Urothelium cell line (cell line): ENCODE results near the gene RPN2.

Source experiments
- DNase-seq: peaks from one replicate; pipeline ENCODE4 v3.0.0; 2011; ENCODE audit warnings: low spot score, mixed read lengths
- FAIRE-seq: peaks from 2 replicates; lab custom pipeline; 2011; peaks lifted over from hg19 to GRCh38; lab: Jason Lieb, UNC

The RPN2 gene

GRCh38 chr20:37179683-37180524 lies 774 bp downstream of the RPN2 start:
- DNase-seq: no peak
- FAIRE-seq: no peak

GRCh38 chr20:37185686-37186085 lies 6.6 kb downstream of the RPN2 start:
- FAIRE-seq (no peak), DNase-seq (no peak)

GRCh38 chr20:37188787-37189186 lies 9.7 kb downstream of the RPN2 start:
- no peak for DNase-seq
- no peak for FAIRE-seq

GRCh38 chr20:37189416-37190016 lies 10.4 kb downstream of the RPN2 start:
- FAIRE-seq (no peak), DNase-seq (no peak)

GRCh38 chr20:37190354-37191112 lies 11.4 kb downstream of the RPN2 start:
- FAIRE-seq: no peak
- DNase-seq: no peak

GRCh38 chr20:37192137-37192854 lies 13.2 kb downstream of the RPN2 start:
- FAIRE-seq (no peak), DNase-seq (peak; percentile 88)

- FAIRE-seq (no peak), DNase-seq (no peak)
These were observed 14.1 kb downstream of the RPN2 start for GRCh38 chr20:37193226-37193625.

- FAIRE-seq (no peak), DNase-seq (no peak)
These were observed 14.7 kb downstream of the RPN2 start for GRCh38 chr20:37193821-37194220.

- FAIRE-seq (no peak), DNase-seq (no peak)
These were observed 15.7 kb downstream of the RPN2 start for GRCh38 chr20:37194621-37195417.

GRCh38 chr20:37198932-37199660 lies 20.0 kb downstream of the RPN2 start:
- no peak for FAIRE-seq
- DNase-seq: no peak

GRCh38 chr20:37200376-37200775 lies 21.2 kb downstream of the RPN2 start:
- no peak for FAIRE-seq
- DNase-seq: no peak

- no peak for FAIRE-seq
- DNase-seq: no peak
These were observed 22.0 kb downstream of the RPN2 start for GRCh38 chr20:37200926-37201826.

GRCh38 chr20:37201827-37202162 lies 22.7 kb downstream of the RPN2 start:
- DNase-seq (no peak), FAIRE-seq (no peak)

GRCh38 chr20:37202267-37202943 lies 23.3 kb downstream of the RPN2 start:
- DNase-seq (peak; percentile 81), FAIRE-seq (no peak)

- no peak for FAIRE-seq
- no peak for DNase-seq
These were observed 24.9 kb downstream of the RPN2 start for GRCh38 chr20:37204056-37204455.

GRCh38 chr20:37205130-37205529 lies 26.0 kb downstream of the RPN2 start:
- no peak for DNase-seq
- no peak for FAIRE-seq

GRCh38 chr20:37205794-37206193 lies 26.7 kb downstream of the RPN2 start:
- FAIRE-seq (no peak), DNase-seq (no peak)

- DNase-seq (no peak), FAIRE-seq (no peak)
These were observed 28.0 kb downstream of the RPN2 start for GRCh38 chr20:37207171-37207570.
